HG03378 (cell line): Measurements from ENCODE around the gene ARHGEF40.
"Not testable (repeated sequence)": the region's sequence is repeated elsewhere in the genome, so short reads cannot be mapped to it uniquely, and the experiment has no call there.

Source experiments
- ATAC-seq: cut with Tn5 transposase; IDR thresholded peaks from one replicate; pipeline ENCODE4 v1.9.1; 2021; ENCODE audit warnings: mild to moderate bottlenecking, moderate library complexity; ENCODE audit not compliant: unreplicated experiment

Gene ARHGEF40

GRCh38 chr14:21039585-21040369 lies 30.3 kb upstream of the ARHGEF40 start:
- ATAC-seq: no peak

GRCh38 chr14:21040370-21040925 lies 29.7 kb upstream of the ARHGEF40 start:
- no peak for ATAC-seq

GRCh38 chr14:21040941-21041340 lies 29.2 kb upstream of the ARHGEF40 start:
- not testable (repeated sequence) for ATAC-seq

GRCh38 chr14:21041676-21042433 lies 28.2 kb upstream of the ARHGEF40 start, which contains the start of gene RNASE7:
Gene RNASE7, plus strand, starts transcription at chr14:21042362. Its CDS starts 631 bp downstream, at chr14:21042993.
- ATAC-seq: no peak

GRCh38 chr14:21042918-21043317 lies 27.2 kb upstream of the ARHGEF40 start:
- no peak for ATAC-seq

- no peak for ATAC-seq
These were observed 26.6 kb upstream of the ARHGEF40 start for GRCh38 chr14:21043387-21043973.

- no peak for ATAC-seq
These were observed 26.0 kb upstream of the ARHGEF40 start for GRCh38 chr14:21043974-21044618.

- ATAC-seq: no peak
These were observed 22.7 kb upstream of the ARHGEF40 start for GRCh38 chr14:21047378-21047781.

GRCh38 chr14:21048638-21049037 lies 21.5 kb upstream of the ARHGEF40 start:
- no peak for ATAC-seq

- ATAC-seq: no peak
These were observed 20.8 kb upstream of the ARHGEF40 start for GRCh38 chr14:21049271-21049673.

- no peak for ATAC-seq
These were observed 19.5 kb upstream of the ARHGEF40 start for GRCh38 chr14:21050597-21050996.

GRCh38 chr14:21053184-21054122 lies 16.7 kb upstream of the ARHGEF40 start:
- ATAC-seq: no peak

GRCh38 chr14:21054123-21054767 lies 15.9 kb upstream of the ARHGEF40 start:
- no peak for ATAC-seq

GRCh38 chr14:21054768-21055145 lies 15.3 kb upstream of the ARHGEF40 start:
- no peak for ATAC-seq

- ATAC-seq: no peak
These were observed 14.5 kb upstream of the ARHGEF40 start for GRCh38 chr14:21055432-21056117.

- no peak for ATAC-seq
These were observed 13.5 kb upstream of the ARHGEF40 start for GRCh38 chr14:21056520-21057163.

GRCh38 chr14:21057803-21058675 lies 12.1 kb upstream of the ARHGEF40 start, which contains the start of gene RNASE8:
Gene RNASE8, plus strand, starts transcription at chr14:21057822. Its CDS starts 71 bp downstream, at chr14:21057893.
- no peak for ATAC-seq
